HG03097 (cell line): Measurements from ENCODE around the gene PCSK2.

Experiments used
- ATAC-seq: cut with Tn5 transposase; IDR thresholded peaks from one replicate; pipeline ENCODE4 v1.9.1; 2021; ENCODE audit not compliant: unreplicated experiment, low FRiP score

The PCSK2 gene

DNA sequence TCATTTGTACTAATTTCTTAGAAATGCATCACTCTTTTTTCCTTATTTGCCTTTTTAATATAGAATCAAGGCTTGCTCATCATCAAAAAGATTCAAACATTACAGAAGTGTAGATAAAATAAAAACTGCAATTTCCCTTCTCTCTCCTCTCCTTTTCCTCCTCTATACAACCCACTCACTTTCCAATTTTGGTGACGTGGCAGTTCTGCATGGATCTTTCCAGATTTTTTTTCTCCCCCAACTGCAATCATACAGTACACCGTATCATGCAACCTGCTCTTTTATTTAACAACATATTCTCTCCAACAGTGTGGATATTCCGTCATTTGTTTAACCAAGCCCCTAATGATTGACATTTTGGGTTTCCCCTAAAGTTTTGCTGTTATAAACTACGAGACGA, 163.8 kb downstream of the PCSK2 start:
- ATAC-seq: no peak

DNA sequence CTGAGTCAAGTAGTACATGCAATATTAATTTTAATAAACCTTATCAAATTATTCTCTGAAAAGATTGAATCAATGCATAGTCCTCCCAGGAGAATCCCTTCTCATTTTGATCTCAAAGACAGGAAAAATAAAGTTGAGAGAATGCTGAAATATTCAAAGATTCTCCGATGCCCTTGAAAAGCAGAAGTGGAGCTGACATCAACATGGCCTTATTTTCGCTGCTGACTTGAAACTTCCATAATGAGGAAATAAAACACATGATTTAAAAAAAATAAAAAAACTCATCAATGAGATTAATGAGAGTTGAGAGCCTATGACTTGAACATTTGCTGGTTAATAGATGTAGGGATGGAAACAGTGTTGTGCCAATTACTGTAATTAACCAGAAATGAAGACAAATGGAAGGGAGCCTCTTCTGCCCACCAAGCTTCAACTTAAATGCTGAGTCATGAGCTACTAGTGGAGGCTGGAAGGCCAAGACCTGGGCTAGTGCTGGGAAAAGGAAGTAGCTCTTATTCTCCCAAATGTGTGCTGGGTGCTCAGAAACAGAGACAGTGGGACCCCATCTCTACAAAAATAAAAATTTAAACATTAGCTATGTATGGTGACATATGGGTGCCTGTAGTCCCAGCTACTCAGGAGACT, 164.4 kb downstream of the PCSK2 start:
- no peak for ATAC-seq

DNA sequence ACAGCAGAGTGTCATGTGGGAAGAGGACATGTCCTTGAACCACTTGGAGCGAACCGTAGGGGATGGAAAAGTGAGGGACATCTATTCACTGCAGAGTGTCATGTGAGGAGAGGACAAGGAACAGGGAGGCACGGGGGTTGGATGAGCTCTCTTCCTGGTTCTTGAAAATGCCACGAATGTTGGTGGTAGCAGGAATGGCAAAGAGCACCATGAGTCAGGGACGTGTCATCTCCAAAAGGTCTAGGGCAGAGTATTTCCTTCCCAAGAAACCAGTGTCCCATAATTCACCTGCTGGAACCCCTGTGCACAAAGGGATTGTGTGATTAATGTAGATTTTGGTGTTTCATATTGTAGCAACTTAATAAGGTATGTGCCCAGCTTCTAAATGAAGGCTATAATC, 167.6 kb downstream of the PCSK2 start:
- ATAC-seq: no peak

DNA sequence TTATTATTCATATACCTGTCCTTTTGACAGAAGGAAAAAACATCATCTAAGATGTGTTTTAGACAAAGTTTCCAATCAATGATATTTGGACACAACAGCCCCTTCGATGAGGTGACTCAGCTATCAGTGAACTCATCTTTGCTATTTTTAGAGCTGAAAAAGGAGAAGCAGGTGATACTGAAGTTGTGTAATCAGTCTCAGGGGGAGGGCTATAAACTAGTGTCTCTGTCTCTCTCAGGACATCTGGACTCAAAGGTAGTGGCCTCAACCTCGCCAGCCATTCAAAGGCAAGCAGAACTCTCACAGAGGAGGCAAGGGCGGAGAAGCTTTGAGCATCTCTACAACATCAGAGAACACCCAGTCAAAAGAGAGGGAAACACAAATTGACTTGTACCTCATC, 168.9 kb downstream of the PCSK2 start:
- no peak for ATAC-seq

DNA sequence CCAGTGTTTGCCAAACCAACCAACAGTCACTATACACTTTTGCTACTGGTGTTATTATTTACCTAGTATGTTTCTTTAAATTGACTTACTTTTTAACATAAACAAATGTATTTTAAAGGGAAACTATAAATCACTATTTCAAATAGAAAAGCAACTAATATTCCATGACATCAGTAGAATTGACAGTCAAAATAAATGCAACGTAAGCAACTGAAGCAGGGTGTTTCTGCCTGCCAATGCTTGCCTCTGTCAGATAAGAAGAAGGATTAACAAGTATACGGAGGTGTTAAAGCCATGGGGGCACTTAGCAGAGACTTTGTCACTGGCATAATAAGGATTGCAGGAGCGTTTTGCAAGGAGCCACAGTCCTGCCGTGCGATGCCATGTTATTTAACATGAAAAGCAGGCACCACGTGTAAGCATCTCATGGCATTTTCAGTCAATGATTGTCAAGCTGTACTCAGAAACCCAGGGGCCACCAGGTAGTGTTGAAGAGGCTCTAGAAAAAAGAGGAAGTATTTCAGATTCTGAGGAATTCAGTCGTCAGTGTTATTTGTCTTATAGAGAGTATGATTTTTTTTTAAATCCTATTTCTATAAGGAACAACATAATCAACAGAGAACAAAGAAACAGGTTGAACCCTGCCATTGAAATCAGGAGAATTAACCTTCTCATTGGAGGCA, 172.6 kb downstream of the PCSK2 start:
- no peak for ATAC-seq

DNA sequence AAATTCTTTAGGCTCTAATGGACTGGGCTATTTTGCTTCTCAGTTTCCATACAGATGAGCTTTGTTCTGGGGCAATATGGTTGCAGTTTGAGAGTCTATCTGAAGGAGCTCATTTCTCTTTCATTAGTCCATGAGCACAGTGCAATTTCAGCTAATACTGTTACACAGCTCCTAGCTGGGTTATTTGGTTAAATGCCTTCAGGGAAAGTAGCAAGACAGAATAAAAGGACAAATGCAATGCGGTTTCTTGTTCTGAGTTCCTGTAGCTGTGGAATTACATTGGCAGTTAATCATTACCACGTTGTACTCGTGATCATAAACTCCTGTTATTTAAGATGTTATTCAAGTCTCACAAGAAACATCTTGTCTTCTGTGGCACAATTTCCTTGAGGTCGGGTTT, 176.6 kb downstream of the PCSK2 start:
- no peak for ATAC-seq

DNA sequence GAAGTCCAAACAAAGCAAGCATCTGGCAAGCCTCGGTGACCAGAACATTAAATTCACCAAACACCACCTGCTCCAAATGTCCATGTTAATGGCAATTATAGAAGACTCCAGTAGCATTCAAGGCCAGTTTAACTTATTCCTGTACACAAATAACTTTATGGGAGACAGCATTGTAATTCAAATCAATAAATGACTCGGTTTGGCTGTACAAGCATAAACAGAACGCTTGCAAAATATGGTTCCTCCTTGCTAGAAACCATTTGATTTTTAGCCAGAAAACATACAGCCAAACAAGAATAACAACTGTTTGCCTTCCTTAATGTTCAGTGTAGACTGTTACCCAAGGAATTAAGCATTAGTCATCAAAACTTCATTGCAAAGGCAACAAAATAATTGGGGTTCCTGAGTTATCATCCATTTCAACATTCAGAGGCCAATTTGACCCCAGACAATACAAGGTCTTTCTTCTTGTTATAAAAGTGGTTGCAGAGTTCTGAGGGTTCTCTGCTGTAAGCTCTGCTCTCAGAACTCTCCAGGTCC, 179.3 kb downstream of the PCSK2 start:
- no peak for ATAC-seq

DNA sequence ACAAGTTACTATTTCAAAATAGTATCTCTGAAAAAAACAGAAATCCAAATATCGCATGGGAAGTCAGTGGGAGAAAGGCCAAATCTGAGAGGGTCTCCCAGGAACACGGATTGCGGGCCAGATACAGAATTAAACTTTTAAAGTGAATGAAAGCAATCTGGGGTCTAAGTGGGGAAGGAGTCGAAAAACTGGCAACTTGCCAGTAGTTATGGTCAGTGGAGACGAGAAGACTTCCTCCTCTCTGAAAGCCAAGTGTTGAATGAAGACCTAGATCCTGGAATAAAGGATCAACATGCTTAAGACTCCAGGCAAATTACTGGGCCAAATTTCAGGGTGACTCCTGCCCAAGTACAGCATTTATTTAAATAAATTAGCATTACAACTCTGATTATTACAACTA, 180.7 kb downstream of the PCSK2 start:
- no peak for ATAC-seq

DNA sequence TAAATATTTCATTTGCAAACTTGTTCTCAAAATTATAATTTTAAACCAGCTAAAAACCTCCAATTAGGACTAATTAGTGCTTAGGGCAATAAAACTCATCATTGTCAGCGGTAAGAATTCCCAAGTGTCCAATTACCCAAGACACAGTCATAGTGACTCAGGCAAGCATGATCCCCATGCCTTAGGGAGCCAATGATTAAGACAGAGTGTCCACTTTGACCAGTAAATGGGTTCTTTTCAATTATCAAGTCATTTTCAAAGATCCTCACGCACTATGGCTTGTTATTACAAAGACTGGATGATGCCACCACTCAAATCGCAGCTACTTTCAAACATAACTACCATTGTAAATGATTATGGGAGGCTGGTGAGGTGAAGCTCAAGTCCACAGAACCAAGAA, 190.4 kb downstream of the PCSK2 start:
- no peak for ATAC-seq

DNA sequence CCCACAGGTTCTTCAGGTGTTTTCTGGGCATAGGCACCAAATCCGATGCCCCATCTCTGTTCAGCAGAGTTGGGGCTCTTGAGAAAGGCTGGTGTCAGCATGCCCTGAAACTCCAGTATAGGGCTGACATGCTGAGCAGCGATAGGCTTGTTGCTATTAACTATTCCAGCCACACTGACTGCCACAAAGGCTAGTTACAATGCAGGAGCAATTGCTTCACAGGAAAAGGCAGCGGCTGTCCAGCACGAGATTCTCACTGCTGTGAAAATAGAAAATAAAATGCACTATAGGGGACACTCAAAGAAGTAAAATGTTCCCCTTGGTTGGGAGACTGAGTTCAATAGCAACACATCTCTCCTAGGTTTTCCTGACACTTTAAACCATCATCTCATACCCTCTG, 191.9 kb downstream of the PCSK2 start:
- no peak for ATAC-seq

DNA sequence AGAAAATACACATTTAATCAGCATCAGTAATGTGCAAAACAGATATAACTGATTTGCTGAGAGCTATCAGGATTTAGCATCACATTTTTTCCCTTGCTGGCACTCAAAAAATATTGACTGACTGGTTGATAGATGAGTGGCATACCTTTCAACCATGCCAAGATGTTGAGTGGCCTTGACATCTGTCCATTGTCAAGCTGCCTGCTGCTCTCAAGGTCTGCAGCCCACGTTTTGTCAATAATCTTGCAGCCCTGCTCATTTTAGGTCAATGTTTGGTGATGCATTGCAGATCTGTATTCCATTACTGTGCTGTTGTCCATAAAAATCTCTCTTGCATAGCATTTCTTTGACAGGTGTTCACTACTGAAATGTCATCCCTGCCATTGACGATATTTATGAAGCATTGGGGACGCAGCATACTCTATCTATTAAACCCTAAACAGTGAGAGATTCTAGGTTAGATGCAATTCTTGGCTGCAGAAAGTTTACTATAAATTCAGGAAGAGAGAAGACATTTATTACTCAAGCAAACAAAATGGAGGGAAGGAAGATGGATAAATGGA, 192.7 kb downstream of the PCSK2 start:
- no peak for ATAC-seq

DNA sequence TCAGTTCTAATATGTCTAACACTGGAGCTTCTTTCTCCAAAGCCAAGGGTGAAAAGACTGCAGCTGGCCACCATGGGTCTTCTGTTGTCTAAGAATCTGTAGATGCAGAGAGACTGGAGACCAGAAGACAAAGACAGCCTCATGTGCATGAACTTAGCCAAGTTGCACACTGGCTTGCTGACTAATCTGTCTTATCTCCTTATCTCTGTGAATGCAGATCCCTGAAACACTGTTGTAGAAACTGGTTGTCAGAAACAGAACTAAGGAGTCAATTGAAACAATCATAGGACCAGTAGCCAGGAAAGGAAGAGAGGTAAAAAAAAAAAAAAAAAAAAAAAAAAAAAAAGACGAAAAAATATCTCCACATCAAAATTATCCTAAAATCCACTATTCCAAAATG, 194.7 kb downstream of the PCSK2 start:
- ATAC-seq: no peak

DNA sequence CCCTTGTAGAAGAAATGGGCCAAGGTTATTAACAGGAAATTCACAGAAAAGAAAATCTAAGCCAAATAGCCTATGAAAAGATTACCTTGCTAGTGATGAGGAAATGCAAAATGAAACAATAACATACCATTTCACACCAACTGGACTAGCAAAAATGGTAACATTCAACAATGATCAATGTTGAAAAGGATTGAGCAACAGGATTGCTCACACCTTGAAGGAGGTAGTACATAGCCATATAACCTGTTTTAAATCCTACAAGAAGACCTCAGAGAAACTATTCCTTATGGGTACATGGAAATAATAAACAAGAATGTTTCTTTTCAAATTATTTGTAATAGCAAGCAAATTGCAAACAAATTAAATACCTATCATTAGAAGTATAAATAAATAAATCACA, 196.9 kb downstream of the PCSK2 start:
- ATAC-seq: no peak

DNA sequence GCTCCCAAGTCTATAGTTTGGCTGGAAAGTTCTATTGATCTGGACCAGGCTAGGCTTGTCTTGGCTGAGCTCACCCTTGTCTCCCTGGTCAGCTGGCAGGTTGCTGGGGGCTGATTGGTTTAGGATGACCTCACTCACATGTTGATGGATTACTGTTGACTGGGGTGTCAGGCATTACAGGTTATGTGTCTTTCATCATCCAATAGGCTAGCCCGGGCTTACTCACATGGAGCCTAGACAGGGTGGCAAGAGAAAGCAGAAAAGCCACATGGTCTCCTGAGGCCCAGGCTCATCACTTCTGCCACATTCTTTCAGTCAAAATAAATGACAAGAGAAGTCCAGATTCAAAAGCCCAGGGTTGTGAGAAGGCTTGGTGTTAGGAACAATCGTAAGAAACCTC, 200.8 kb downstream of the PCSK2 start:
- no peak for ATAC-seq

DNA sequence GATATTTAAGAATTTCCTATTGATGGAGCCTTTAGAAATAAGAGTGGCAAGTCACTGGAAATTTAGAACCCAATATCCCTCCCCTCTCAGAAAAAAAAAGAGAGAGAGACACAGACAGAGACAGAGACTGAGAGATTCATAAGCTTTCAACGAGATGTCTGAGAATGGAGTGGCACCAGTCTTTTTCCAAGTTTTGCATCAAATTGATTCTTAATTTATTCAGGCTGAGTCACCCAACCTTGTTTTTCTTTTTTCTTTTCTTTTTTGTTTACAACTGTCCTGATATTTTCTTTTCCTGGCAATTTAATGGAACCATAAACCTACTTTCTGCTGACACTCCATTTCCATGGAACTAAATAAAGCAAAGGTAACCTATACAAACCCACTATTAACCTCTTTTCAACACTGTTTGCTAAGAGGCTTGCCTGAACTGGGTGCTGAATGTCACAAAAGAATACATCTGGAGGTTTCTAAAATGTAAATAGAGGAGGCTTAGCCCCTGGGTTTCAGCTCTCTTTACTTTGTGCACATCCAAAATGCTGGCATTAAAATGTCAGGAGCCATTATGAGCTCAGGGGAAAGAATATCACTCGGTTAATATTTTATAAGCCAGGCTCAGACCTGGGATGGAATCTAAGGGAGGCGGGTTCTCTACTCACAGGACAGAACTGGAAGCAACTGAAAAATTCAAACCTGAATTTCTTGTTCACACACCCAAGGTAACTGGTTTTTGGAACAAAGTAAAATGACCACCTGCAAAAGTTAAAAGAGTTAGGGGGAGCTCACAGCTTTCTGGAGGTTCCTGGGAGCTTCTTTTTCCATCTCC, 203.5 kb downstream of the PCSK2 start:
- ATAC-seq: no peak

DNA sequence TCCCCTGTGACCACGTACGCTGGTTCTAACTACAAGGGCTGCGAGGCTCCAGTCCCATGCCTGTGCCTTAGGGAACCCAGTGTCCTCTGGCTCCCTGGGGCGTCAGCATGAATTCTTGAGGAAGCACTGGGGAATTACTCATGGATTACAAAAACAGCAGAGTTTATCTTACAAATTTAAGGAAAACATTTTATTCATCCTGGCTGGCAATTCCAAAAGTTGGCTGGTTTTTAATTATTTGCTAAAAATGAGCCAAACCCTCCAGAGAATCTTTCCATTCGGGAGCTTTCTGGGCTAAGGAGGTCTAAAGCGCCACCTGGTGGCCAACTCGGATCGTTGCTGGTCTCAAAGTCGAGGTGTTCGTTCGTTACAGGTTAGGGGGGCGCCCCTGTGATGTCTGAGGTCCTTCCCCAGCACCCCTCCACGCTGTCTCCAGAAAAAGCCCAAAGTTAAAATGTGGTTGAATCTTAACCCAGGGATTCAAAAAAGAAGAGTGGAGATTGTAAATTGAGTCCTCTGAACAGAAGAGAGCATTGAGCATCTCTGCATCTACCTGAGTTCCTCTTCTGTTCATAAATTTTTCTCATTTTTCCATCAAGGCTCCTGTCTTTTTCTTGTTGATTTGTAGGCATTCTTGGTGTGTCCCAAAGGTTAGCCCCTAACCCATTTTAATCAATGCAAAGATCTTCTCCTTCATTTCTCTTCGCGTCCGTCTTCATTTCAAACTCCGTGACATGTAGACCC, 205.0 kb downstream of the PCSK2 start:
- ATAC-seq: no peak

DNA sequence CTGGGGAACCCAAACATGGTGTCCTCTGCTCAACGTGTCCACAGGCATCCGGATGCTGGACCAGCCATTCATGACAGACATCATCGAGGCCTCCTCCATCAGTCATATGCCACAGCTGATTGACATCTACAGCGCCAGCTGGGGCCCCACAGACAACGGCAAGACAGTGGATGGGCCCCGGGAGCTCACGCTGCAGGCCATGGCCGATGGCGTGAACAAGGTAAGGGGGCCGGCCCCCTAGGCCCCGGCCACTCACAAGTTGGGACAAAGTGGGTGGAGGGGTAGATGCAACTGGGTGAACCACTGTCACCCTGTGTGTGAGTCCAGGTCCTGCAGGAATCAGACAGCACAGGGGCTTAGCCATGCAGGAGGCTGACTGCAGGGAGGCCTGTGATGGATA, 209.8 kb downstream of the PCSK2 start:
- no peak for ATAC-seq

DNA sequence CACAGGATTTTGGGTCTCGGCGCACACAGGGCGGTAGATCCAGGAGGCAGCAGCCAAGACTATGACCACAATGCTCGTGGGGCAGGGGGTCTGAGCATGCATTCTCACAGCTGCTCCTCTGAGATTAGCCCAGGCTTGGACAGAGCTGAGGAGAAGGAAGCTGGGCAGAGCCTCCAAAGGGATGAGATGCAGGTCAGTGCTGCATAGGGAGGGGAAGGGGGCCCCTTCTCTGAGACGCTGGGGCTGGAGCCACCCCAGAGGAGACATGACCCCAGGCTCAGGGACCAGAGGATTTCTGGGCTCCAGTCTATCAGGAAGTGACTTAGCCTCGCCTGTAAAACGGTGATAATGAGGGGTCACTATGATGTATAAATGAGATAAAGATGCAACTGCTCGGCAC, 210.4 kb downstream of the PCSK2 start:
- no peak for ATAC-seq

DNA sequence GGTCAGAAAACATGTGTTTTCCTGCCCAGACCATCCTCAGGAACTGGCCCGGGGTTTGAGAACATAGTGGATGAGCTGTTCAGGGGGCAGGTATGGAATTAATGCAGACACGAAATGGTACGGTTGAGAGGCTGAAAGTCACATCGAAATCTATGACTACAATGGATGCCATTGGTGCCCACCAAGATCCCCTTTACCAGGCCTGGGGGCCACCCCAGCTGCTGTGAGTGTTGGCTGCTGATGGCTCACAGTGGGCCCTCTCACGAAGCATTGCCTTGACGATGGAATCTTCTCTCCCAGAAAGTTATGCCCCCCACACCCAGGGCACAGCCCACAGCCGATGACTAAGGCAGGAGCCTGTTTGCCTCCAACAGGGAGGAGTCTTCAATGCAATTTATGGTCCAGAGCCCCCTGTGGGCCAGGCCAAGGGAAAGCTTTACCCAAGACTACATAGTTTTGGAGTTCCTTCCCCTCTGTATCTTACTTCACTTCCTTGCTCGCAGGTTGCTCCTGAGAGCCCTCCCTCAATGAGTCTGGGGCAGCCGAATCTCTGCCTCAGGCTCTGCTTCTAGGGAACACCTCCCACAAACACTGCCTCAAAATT, 211.7 kb downstream of the PCSK2 start:
- no peak for ATAC-seq

DNA sequence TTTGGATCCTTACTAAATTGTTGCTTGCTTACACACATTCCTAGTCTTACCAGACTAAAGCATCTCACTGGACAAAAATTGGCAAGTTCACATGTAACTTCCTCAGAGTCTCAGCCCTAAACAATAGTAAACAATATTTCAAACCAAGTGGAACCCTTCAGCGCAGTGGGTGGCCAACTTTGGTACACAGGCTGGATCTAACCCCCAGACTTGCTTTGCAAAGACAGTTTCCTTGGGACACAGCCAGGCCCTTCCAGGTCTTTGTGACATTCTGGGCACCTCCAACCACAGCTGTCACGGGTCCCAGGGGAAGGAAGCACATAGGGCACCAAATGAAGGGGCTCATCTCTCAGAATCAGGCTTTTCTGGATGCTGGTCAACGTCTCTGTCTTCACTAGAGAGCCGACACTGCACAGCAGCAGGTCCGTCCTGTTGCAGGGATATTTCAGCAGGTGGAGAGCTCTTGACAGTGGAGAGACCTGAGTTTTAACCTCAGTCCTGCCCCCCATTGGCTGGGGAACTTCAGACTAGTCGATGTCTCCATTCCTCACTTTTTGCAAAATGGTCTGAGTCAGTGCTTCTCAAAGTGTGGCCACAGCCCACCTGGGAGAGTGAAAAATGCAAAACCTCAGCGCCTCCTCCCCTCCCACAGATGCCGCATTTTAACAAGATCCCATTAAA, 212.9 kb downstream of the PCSK2 start:
- ATAC-seq: no peak
